Erythroblast (primary cell): ENCODE measurements around the gene MAGEA4.

Experiments
- DNase-seq, 2 experiments: peaks; one replicate each; lab custom pipeline; 2025; lab: John Stamatoyannopoulos, UW
- GATA1 ChIP-seq: IDR thresholded peaks from 2 replicates; pipeline ENCODE4 v1.6.1; 2011; ENCODE audit warnings: low read depth, mild to moderate bottlenecking, control low read depth, low read length, moderate library complexity
- POLR2A ChIP-seq: IDR thresholded peaks from 2 replicates; pipeline ENCODE4 v1.6.1; 2011; ENCODE audit warnings: mild to moderate bottlenecking, low read length

MAGEA4 gene

GRCh38 chrX:151912780-151913179 lies at the start of gene MAGEA4:
TSS of gene MAGEA4 (plus strand) at chrX:151912889. CDS start at chrX:151923665, 10,776 bp downstream.
- DNase-seq, result no peak
- no peak for TF ChIP-seq POLR2A
- TF ChIP-seq GATA1, result no peak

- TF ChIP-seq POLR2A (no peak), GATA1 (no peak)
- DNase-seq, result no peak
These were observed 42.1 kb upstream of the MAGEA4 start for GRCh38 chrX:151870602-151871001.

- TF ChIP-seq GATA1, result no peak
- TF ChIP-seq POLR2A, result no peak
- DNase-seq, result no peak
These were observed 41.4 kb upstream of the MAGEA4 start for GRCh38 chrX:151871244-151871643.

- no peak for TF ChIP-seq POLR2A
- TF ChIP-seq GATA1, result no peak
- no peak for DNase-seq
These were observed 39.6 kb upstream of the MAGEA4 start for GRCh38 chrX:151873096-151873495.

GRCh38 chrX:151875270-151876026 lies 37.2 kb upstream of the MAGEA4 start:
- TF ChIP-seq GATA1, result no peak
- no peak for TF ChIP-seq POLR2A
- DNase-seq, result no peak

- TF ChIP-seq GATA1 (no peak), POLR2A (no peak)
- DNase-seq, result no peak
These were observed 34.1 kb upstream of the MAGEA4 start for GRCh38 chrX:151878574-151878973.

GRCh38 chrX:151879856-151880255 lies 32.8 kb upstream of the MAGEA4 start:
- no peak for TF ChIP-seq POLR2A
- no peak for TF ChIP-seq GATA1
- DNase-seq, result no peak

GRCh38 chrX:151880895-151881294 lies 31.8 kb upstream of the MAGEA4 start:
- DNase-seq, result no peak
- TF ChIP-seq GATA1 (no peak), POLR2A (no peak)

GRCh38 chrX:151889421-151889820 lies 23.3 kb upstream of the MAGEA4 start:
- no peak for DNase-seq
- TF ChIP-seq GATA1, result no peak
- TF ChIP-seq POLR2A, result no peak

- DNase-seq, result peak in 1 of 2 experiments; percentile 30
- TF ChIP-seq GATA1 (no peak), POLR2A (no peak)
These were observed 15.8 kb upstream of the MAGEA4 start for GRCh38 chrX:151896734-151897474.

GRCh38 chrX:151899622-151900021 lies 13.1 kb upstream of the MAGEA4 start:
- no peak for DNase-seq
- TF ChIP-seq POLR2A, result no peak
- TF ChIP-seq GATA1, result no peak

GRCh38 chrX:151901826-151902225 lies 10.9 kb upstream of the MAGEA4 start:
- no peak for DNase-seq
- no peak for TF ChIP-seq GATA1
- no peak for TF ChIP-seq POLR2A

GRCh38 chrX:151902813-151903591 lies 9.7 kb upstream of the MAGEA4 start:
- TF ChIP-seq POLR2A, result no peak
- no peak for TF ChIP-seq GATA1
- no peak for DNase-seq
